ENCODE results near the gene GABBR2.

GABBR2 gene

DNA sequence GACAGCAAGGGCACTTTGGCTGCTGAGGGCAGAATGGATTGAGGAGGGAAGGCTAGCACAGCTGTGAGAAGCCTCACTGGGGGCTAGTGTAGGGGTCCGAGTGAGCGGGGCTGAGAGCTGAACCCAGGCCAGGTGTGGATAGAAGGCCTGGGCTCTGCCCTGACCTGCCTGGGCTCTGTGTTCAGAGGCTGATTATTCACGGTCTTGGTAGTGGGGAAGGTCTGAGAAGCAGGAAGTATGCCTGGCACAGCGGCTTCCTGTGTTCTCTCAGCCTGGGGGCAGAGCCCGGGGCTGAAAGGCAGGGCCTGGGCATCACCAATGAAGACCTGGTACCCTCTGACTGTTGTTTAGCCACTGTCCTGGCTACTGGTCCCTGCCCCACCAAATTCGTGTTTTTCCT lies 316.9 kb downstream of the GABBR2 start:
- H3K27ac ChIP-seq, result no peak overlapping the region
- TF ChIP-seq, protein P1, sequence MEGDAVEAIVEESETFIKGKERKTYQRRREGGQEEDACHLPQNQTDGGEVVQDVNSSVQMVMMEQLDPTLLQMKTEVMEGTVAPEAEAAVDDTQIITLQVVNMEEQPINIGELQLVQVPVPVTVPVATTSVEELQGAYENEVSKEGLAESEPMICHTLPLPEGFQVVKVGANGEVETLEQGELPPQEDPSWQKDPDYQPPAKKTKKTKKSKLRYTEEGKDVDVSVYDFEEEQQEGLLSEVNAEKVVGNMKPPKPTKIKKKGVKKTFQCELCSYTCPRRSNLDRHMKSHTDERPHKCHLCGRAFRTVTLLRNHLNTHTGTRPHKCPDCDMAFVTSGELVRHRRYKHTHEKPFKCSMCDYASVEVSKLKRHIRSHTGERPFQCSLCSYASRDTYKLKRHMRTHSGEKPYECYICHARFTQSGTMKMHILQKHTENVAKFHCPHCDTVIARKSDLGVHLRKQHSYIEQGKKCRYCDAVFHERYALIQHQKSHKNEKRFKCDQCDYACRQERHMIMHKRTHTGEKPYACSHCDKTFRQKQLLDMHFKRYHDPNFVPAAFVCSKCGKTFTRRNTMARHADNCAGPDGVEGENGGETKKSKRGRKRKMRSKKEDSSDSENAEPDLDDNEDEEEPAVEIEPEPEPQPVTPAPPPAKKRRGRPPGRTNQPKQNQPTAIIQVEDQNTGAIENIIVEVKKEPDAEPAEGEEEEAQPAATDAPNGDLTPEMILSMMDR (conservative IDR thresholded peaks at IDR 0.05), result no peak

DNA sequence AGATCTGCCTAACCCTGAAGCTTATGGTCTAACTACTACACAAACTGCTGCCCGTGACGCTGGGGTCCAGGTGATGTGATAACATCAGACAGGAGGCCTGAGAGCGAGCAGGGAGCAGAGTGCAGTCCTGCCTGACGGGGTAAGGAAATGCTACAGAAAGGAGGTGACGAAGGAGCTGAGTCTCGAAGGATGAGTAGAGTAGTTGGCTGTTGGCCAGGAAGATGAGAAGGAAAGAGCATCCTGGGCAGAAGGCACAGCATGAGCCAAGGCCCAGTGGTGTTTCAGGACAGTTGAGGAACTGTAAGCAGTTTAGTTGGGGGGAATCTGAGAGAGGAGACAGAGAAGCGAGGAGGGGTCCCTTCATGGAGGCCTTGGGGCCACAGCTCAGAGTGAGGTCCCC lies 317.3 kb downstream of the GABBR2 start:
- H3K27ac ChIP-seq, result no peak overlapping the region
- TF ChIP-seq, protein P1 (conservative IDR thresholded peaks at IDR 0.05), result no peak

DNA sequence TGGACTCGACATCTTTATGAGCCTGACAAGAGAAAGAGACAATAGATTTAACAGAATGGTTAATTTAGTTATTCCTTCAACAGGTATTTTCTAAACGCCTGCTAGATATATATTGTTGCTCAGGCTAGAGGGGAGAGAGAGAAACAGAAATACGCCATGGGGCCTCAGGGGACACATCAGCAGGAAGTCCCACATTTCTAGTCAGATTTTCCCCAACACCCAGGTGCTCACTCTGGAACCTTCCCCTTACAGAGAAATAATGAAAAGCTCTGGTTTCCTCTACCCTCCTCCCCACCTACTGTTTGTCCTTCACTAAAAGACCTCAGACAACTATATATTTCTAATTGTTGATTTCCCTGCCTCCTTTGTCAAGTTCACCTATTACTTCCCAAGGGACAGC lies 323.0 kb downstream of the GABBR2 start:
- TF ChIP-seq, protein P1 (conservative IDR thresholded peaks at IDR 0.05), result no peak
- H3K27ac ChIP-seq, result no peak overlapping the region

GRCh38 chr9:98383758-98384157 lies 325.0 kb downstream of the GABBR2 start:
- no peak overlapping the region for H3K27ac ChIP-seq
- TF ChIP-seq, protein P1 (conservative IDR thresholded peaks at IDR 0.05), result no peak

GRCh38 chr9:98381311-98382103 lies 327.2 kb downstream of the GABBR2 start:
- TF ChIP-seq, protein P1 (conservative IDR thresholded peaks at IDR 0.05), result no peak
- H3K27ac ChIP-seq, result no peak overlapping the region

GRCh38 chr9:98380065-98380681 lies 328.6 kb downstream of the GABBR2 start:
- no peak overlapping the region for H3K27ac ChIP-seq

DNA sequence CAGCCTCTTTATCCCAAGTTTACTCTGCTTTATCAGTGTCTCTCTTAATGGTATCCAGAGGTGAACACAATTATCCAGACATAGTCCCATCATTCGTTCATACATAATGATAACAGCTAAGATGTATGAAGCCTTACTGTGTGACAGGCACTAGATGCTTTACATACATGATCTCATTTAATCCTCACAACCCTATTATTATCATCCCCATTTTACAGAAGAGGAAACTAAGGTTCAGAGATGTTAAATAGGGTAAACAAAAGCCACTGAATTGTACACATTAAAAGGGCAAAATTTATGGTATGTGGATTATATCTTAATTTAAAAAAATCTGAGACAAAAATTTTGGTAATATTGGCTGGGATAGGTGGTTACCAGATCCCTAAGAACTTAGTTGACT lies 329.2 kb downstream of the GABBR2 start:
- H3K27ac ChIP-seq, result no peak overlapping the region
- TF ChIP-seq, protein P1 (conservative IDR thresholded peaks at IDR 0.05), result no peak

More at GRCh38 chr9:98380065-98380681, 328.6 kb downstream of the GABBR2 start:
- TF ChIP-seq, protein P1 (conservative IDR thresholded peaks at IDR 0.05), result no peak

Data from VCaP (cell line).